GM12875 (cell line): ENCODE data around the gene SLC12A4.
"Not testable (repeated sequence)": the region's sequence is repeated elsewhere in the genome, so short reads cannot be mapped to it uniquely, and the experiment has no call there.

ENCODE experiments used
- H3K4me3 ChIP-seq: one replicate; pipeline ENCODE4 v1.5.1; 2011; ENCODE audit warnings: low read depth, low read length, control low read depth
- CTCF ChIP-seq: IDR thresholded peaks from 2 replicates; pipeline ENCODE4 v1.5.1; 2011; ENCODE audit warnings: low read depth, mild to moderate bottlenecking, control low read depth, inconsistent platforms, low read length, moderate library complexity, borderline replicate concordance; ENCODE audit not compliant: insufficient read depth

SLC12A4 gene

GRCh38 chr16:68003031-68003430 lies 34.6 kb upstream of the SLC12A4 start:
- H3K4me3 ChIP-seq = no peak overlapping the region
- TF ChIP-seq CTCF = no peak

GRCh38 chr16:68000450-68000849 lies 32.0 kb upstream of the SLC12A4 start:
- no peak overlapping the region for H3K4me3 ChIP-seq
- no peak for TF ChIP-seq CTCF

GRCh38 chr16:67999985-68000384 lies 31.5 kb upstream of the SLC12A4 start:
- no peak overlapping the region for H3K4me3 ChIP-seq
- TF ChIP-seq CTCF = no peak

- not testable (repeated sequence) for H3K4me3 ChIP-seq
Measured at GRCh38 chr16:67998779-67999688, 30.6 kb upstream of the SLC12A4 start, which contains the start of gene DPEP2. Gene DPEP2, minus strand, starts transcription at chr16:67999484. Its CDS starts 6,272 bp downstream, at chr16:67993212.

GRCh38 chr16:67998231-67998778 lies 29.9 kb upstream of the SLC12A4 start:
- H3K4me3 ChIP-seq = not testable (repeated sequence)

GRCh38 chr16:67996666-67997065 lies 28.2 kb upstream of the SLC12A4 start:
- TF ChIP-seq CTCF = no peak
- H3K4me3 ChIP-seq = no peak overlapping the region

- TF ChIP-seq CTCF = no peak
- H3K4me3 ChIP-seq = no peak overlapping the region
Measured at GRCh38 chr16:67995423-67995822, 27.0 kb upstream of the SLC12A4 start.

- not testable (repeated sequence) for H3K4me3 ChIP-seq
Measured at GRCh38 chr16:67994040-67994408, 25.6 kb upstream of the SLC12A4 start.
